A549 treated with GW870086 at 1 μM for 4 hours (cell line): ENCODE data around the gene LGALS16. TPM values are rescaled to one million over a fixed set of nuclear protein-coding genes. Genes with fewer than 3 reads are reported as not detected.

ENCODE experiments used
- total RNA-seq: library from RNA; stranded (reverse); fragments of 200-300 nt; extraction: Qiagen RNA extraction; gene quantifications from 5 replicates; pipeline ENCODE4 v1.2.3, GENCODE V29; 2022; ENCODE audit warnings: low read depth

LGALS16 gene, protein sequence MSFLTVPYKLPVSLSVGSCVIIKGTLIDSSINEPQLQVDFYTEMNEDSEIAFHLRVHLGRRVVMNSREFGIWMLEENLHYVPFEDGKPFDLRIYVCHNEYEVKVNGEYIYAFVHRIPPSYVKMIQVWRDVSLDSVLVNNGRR
- total RNA-seq, result not detected in 5 replicates

DNA sequence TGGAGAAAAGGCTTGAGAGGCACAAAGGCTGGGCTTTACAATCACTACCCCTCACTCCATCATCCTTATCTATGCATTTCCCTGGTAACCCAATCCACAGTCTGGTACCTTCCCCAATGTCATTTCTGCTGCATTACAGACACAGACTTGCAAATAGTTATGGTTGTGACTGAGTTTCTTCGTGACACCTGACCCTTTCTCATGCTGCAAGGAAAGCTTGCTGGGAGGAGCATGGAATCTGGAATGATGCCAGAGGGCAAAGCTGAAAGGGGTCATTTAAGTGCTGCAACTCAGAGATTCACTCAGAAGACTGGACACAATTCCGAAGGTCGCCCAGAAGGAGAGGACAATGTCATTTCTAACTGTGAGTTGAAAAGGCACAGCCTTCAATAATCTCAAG, at the start of gene LGALS16:
LGALS16 (plus strand) TSS at position 301 of the 400 bp plus-strand sequence; CDS start at position 350, 49 bp downstream.

DNA sequence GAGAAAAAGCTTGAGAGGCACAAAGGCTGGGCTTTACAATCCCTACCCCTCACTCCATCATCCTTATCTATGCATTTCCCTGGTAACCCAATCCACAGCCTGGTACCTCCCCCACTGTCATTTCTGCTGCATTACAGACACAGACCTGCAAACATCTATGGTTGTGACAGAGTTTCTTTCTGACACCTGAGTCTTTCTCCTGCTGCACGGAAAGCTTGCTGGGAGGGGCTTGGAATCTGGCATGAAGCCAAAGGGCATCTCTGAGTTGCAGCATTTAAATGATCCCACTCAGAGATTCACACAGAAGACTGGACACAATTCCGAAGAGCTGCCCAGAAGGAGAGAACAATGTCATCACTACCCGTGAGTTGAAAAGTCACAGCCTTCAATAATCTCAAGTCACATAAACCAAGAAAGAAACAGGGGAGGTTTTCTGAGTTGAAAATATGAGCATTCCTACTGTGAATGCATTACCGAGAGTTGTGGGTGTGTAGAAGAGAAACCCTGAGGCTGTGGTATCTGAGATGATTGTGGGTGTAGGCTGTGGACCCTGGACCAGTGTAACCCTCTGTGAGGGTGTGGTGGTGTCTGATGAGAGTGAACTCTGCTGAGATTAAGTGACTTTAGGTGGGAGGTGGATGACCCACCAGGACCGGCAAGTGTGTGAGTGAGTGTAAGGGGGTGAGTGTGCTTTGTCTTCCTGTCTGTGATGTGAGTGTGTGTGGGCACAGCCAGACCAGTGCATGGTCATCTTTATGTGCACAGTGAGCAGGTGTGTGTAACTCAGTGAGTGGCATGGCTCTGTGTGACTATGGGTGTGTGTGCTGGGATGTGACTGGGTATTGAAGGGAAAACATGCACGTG, 48.7 kb downstream of the LGALS16 start, which contains the start of gene LGALS14:
LGALS14 (plus strand) TSS at position 301 of the 864 bp plus-strand sequence; CDS start at position 349, 48 bp downstream.

Other genes starting within 250 kb of the LGALS16 start
- 160 to 246 TPM (median 200 TPM) in 5 replicates for gene ZFP36, start 249.1 kb upstream of the LGALS16 start, total RNA-seq
- gene PLEKHG2, start 243.2 kb upstream of the LGALS16 start, total RNA-seq, result 78.8 to 119 TPM (median 96.5 TPM) in 5 replicates
- gene RPS16, start 220.0 kb upstream of the LGALS16 start, total RNA-seq, result 6,743 to 7,584 TPM (median 7,284 TPM) in 5 replicates
- gene SUPT5H, start 210.3 kb upstream of the LGALS16 start, total RNA-seq, result 163 to 198 TPM (median 184 TPM) in 5 replicates
- 173 to 225 TPM (median 219 TPM) in 5 replicates for gene TIMM50, start 175.1 kb upstream of the LGALS16 start, total RNA-seq
- gene DLL3, start 157.0 kb upstream of the LGALS16 start, total RNA-seq, result 8.3 to 11.1 TPM (median 10.1 TPM) in 5 replicates
- gene SELENOV, start 140.8 kb upstream of the LGALS16 start, total RNA-seq, result not detected in 5 replicates
- 7.9 to 9.5 TPM (median 8.3 TPM) in 5 replicates for gene EID2B, start 123.1 kb upstream of the LGALS16 start, total RNA-seq
- 35.5 to 48.6 TPM (median 43.8 TPM) in 5 replicates for gene EID2, start 115.8 kb upstream of the LGALS16 start, total RNA-seq
- gene LGALS13, start 53.4 kb upstream of the LGALS16 start, total RNA-seq, result not detected in 5 replicates
- not detected in 5 replicates for gene LGALS14, start 48.6 kb downstream of the LGALS16 start, total RNA-seq
- gene CLC, start 82.1 kb downstream of the LGALS16 start, total RNA-seq, result not detected in 5 replicates
- gene LEUTX, start 122.9 kb downstream of the LGALS16 start, total RNA-seq, result not detected in 5 replicates
- gene DYRK1B, start 178.2 kb downstream of the LGALS16 start, total RNA-seq, result 16.7 to 22.1 TPM (median 20.6 TPM) in 5 replicates
- 596 to 756 TPM (median 711 TPM) in 5 replicates for gene FBL, start 190.5 kb downstream of the LGALS16 start, total RNA-seq